IMR-90 (cell line): ENCODE measurements around the gene PPP1R37. TPM values are rescaled to one million over a fixed set of nuclear protein-coding genes. Genes with fewer than 3 reads are reported as not detected.

ENCODE experiments used
- ATAC-seq: fragments of 200-7000 bp; cut with Tn5 transposase; 2 replicates; pipeline ENCODE4 v1.9.1; 2020; ENCODE audit warnings: low read depth, mild to moderate bottlenecking, moderate library complexity
- BruUV-seq: library from RNA; stranded (reverse); fragments of 400-500 nt; replicated peaks from 2 replicates; lab custom pipeline; 2021; lab: Mats Ljungman, UMichigan
- CTCF ChIA-PET: fragments of 300-600 bp; formaldehyde crosslinking; extraction: SDS; loops from one replicate; lab custom pipeline; 2021; ENCODE audit warnings: antibody characterized with exemption; lab: Yijun Ruan, JAX
- POLR2A ChIA-PET: fragments of 300-600 bp; sonication (Branson Sonifier 250); formaldehyde crosslinking; loops from one replicate; lab custom pipeline; 2022; ENCODE audit warnings: antibody characterized with exemption; ENCODE audit not compliant: unreplicated experiment; lab: Charles Lee
- DNase-seq: peaks from one replicate; pipeline ENCODE4 v3.0.0; 2013
- H2AFZ ChIP-seq: replicated peaks from 2 replicates; pipeline ENCODE3; 2013; ENCODE audit warnings: low read length, mild to moderate bottlenecking; ENCODE audit not compliant: poor library complexity
- H2AK5ac ChIP-seq: 2 replicates; pipeline ENCODE4 v1.6.1; 2013; ENCODE audit warnings: low read depth, low read length, inconsistent platforms
- H2AK9ac ChIP-seq: replicated peaks from 2 replicates; pipeline ENCODE3; 2013; ENCODE audit warnings: mild to moderate bottlenecking, low read depth, low read length, moderate library complexity; ENCODE audit not compliant: poor library complexity
- H2BK120ac ChIP-seq: 2 replicates; pipeline ENCODE4 v1.6.1; 2013; ENCODE audit warnings: low read depth, low read length, inconsistent platforms
- H2BK15ac ChIP-seq: 3 replicates; pipeline ENCODE4 v1.6.1; 2013; ENCODE audit warnings: low read depth, low read length, inconsistent platforms
- H2BK20ac ChIP-seq: 2 replicates; pipeline ENCODE4 v1.6.1; 2013; ENCODE audit warnings: low read depth, mild to moderate bottlenecking, inconsistent platforms, low read length, moderate library complexity
- H2BK5ac ChIP-seq: 2 replicates; pipeline ENCODE4 v1.6.1; 2013; ENCODE audit warnings: mild to moderate bottlenecking, low read depth, low read length, inconsistent platforms; ENCODE audit not compliant: poor library complexity, severe bottlenecking
- H3K14ac ChIP-seq: replicated peaks from 2 replicates; pipeline ENCODE4 v1.6.1; 2013; ENCODE audit warnings: low read depth, low read length, inconsistent platforms
- H3K18ac ChIP-seq: 2 replicates; pipeline ENCODE4 v1.6.1; 2013; ENCODE audit warnings: low read depth, low read length, control low read depth
- H3K23ac ChIP-seq: 2 replicates; pipeline ENCODE4 v1.6.1; 2013; ENCODE audit warnings: low read depth, low read length, inconsistent platforms
- H3K27ac ChIP-seq: 2 replicates; pipeline ENCODE4 v1.5.1; 2013; ENCODE audit warnings: mild to moderate bottlenecking, control low read depth, low read length; ENCODE audit not compliant: insufficient read depth
- H3K27me3 ChIP-seq: 2 replicates; pipeline ENCODE4 v1.6.1; 2013; ENCODE audit warnings: low read length; ENCODE audit not compliant: control insufficient read depth, insufficient read depth
- H3K36me3 ChIP-seq: 2 replicates; pipeline ENCODE4 v1.6.1; 2013; ENCODE audit warnings: low read length, mixed read lengths; ENCODE audit not compliant: control insufficient read depth, insufficient read depth
- H3K4ac ChIP-seq: 2 replicates; pipeline ENCODE4 v1.6.1; 2013; ENCODE audit warnings: low read depth, low read length, inconsistent platforms
- H3K4me1 ChIP-seq: 2 replicates; pipeline ENCODE4 v1.6.1; 2013; ENCODE audit warnings: low read length, mixed read lengths; ENCODE audit not compliant: control insufficient read depth, insufficient read depth
- H3K4me2 ChIP-seq: 2 replicates; pipeline ENCODE4 v1.6.1; 2013; ENCODE audit warnings: low read depth, mild to moderate bottlenecking, control low read depth, low read length, moderate library complexity
- H3K4me3 ChIP-seq: 2 replicates; pipeline ENCODE4 v1.5.1; 2013; ENCODE audit warnings: low read depth, mild to moderate bottlenecking, control low read depth, low read length, moderate library complexity; ENCODE audit not compliant: insufficient read depth
- H3K56ac ChIP-seq: 2 replicates; pipeline ENCODE4 v1.6.1; 2013; ENCODE audit warnings: low read length, inconsistent platforms; ENCODE audit not compliant: insufficient read depth; ENCODE audit errors: extremely low read depth
- H3K79me1 ChIP-seq, 2 experiments: 2 replicates each; pipeline ENCODE4 v1.6.1; 2013; ENCODE audit warnings: low read length in 2 of 2, inconsistent platforms in 1 of 2, low read depth in 1 of 2
- H3K9ac ChIP-seq: 2 replicates; pipeline ENCODE4 v1.6.1; 2013; ENCODE audit warnings: low read depth, low read length, control low read depth
- H3K9me1 ChIP-seq: 2 replicates; pipeline ENCODE4 v1.6.1; 2013; ENCODE audit warnings: low read length, inconsistent platforms; ENCODE audit not compliant: insufficient read depth
- H3K9me3 ChIP-seq: 2 replicates; pipeline ENCODE4 v1.6.1; 2013; ENCODE audit warnings: low read length; ENCODE audit not compliant: control insufficient read depth, insufficient read depth
- H4K20me1 ChIP-seq: 2 replicates; pipeline ENCODE4 v1.6.1; 2013; ENCODE audit warnings: low read length, inconsistent platforms; ENCODE audit not compliant: insufficient read depth
- H4K5ac ChIP-seq: 2 replicates; pipeline ENCODE4 v1.6.1; 2013; ENCODE audit warnings: mild to moderate bottlenecking, low read depth, low read length, control low read depth
- H4K8ac ChIP-seq, 2 experiments: 2 replicates each; pipeline ENCODE4 v1.6.1; 2013; ENCODE audit warnings: low read depth in 2 of 2, low read length in 2 of 2, control low read depth in 1 of 2, inconsistent platforms in 1 of 2
- H4K91ac ChIP-seq: 2 replicates; pipeline ENCODE4 v1.6.1; 2013; ENCODE audit warnings: low read depth, low read length, inconsistent platforms; ENCODE audit not compliant: insufficient read depth
- BHLHE40 ChIP-seq: fragments of 150-350 bp; IDR thresholded peaks from 2 replicates; pipeline ENCODE4 v1.6.1; 2016; ENCODE audit warnings: mild to moderate bottlenecking, low read depth, low read length
- CTCF ChIP-seq: conservative IDR thresholded peaks from 2 replicates; pipeline ENCODE4 v1.5.1; 2012; ENCODE audit warnings: mild to moderate bottlenecking, low read depth, low read length, improper control_type of control experiment
- ELK1 ChIP-seq: fragments of 150-350 bp; IDR thresholded peaks from 2 replicates; pipeline ENCODE4 v1.6.1; 2016; ENCODE audit warnings: low read depth, mild to moderate bottlenecking, low read length, moderate library complexity, borderline replicate concordance
- FOS ChIP-seq: fragments of 150-350 bp; IDR thresholded peaks from 2 replicates; pipeline ENCODE4 v1.6.1; 2016; ENCODE audit warnings: low read depth, low read length
- MAFK ChIP-seq: IDR thresholded peaks from 2 replicates; pipeline ENCODE4 v1.6.1; 2012; ENCODE audit warnings: low read depth, low read length, improper control_type of control experiment
- MAZ ChIP-seq: IDR thresholded peaks from 2 replicates; pipeline ENCODE4 v1.6.1; 2012; ENCODE audit warnings: low read depth, mild to moderate bottlenecking, low read length, improper control_type of control experiment, moderate library complexity, borderline replicate concordance
- MXI1 ChIP-seq: IDR thresholded peaks from 2 replicates; pipeline ENCODE4 v1.6.1; 2012; ENCODE audit warnings: low read depth, mild to moderate bottlenecking, low read length, moderate library complexity, borderline replicate concordance
- NFE2L2 ChIP-seq: fragments of 150-350 bp; IDR thresholded peaks from 2 replicates; pipeline ENCODE4 v1.6.1; 2016; ENCODE audit warnings: low read depth, mild to moderate bottlenecking, low read length
- POLR2A ChIP-seq: IDR thresholded peaks from 2 replicates; pipeline ENCODE4 v1.6.1; 2012; ENCODE audit warnings: mild to moderate bottlenecking, low read depth, low read length
- RAD21 ChIP-seq: IDR thresholded peaks from 2 replicates; pipeline ENCODE4 v1.6.1; 2012; ENCODE audit warnings: low read length, improper control_type of control experiment
- RCOR1 ChIP-seq: IDR thresholded peaks from 2 replicates; pipeline ENCODE4 v1.6.1; 2012; ENCODE audit warnings: mild to moderate bottlenecking, low read length, improper control_type of control experiment; ENCODE audit not compliant: insufficient replicate concordance
- RFX5 ChIP-seq: IDR thresholded peaks from 2 replicates; pipeline ENCODE4 v1.8.0; 2012; ENCODE audit warnings: low read depth, mild to moderate bottlenecking, low read length, moderate library complexity
- SMC3 ChIP-seq: fragments of 150-350 bp; IDR thresholded peaks from 2 replicates; pipeline ENCODE4 v1.6.1; 2016; ENCODE audit warnings: low read depth, mild to moderate bottlenecking, antibody characterized with exemption, low read length, moderate library complexity
- USF2 ChIP-seq: fragments of 150-350 bp; IDR thresholded peaks from 2 replicates; pipeline ENCODE4 v1.6.1; 2017; ENCODE audit warnings: mild to moderate bottlenecking, antibody characterized with exemption, low read length, low read depth
- WGBS, 2 experiments: methylation state at CpG; one replicate each; pipeline versions ENCODE4 v1.1.5 to v1.1.7; 2013; ENCODE audit warnings: missing lambda C conversion rate in 2 of 2; ENCODE audit not compliant: insufficient read length in 1 of 2; ENCODE audit errors: extremely low coverage in 2 of 2; 5-methylcytosine and 5-hydroxymethylcytosine counted together
- dilution Hi-C: fragments of 300-500 bp; cut with HindIII; formaldehyde crosslinking; loops from one replicate; pipeline ENCODE4 v1.14.3; 2018; ENCODE audit warnings: low sequenced_read_pairs; ENCODE audit not compliant: unreplicated experiment
- in situ Hi-C: fragments of 300-500 bp; cut with MboI; formaldehyde crosslinking; loops from 3 replicates; pipeline ENCODE4 v1.14.3; 2019; ENCODE audit warnings: low sequenced_read_pairs, inconsistent platforms, mixed read lengths
- intact Hi-C: fragments of 100-400 bp; cut with micrococcal nuclease; formaldehyde crosslinking; loops from 2 replicates; pipeline ENCODE4 v1.10.0; 2022
- polyA plus RNA-seq, 3 experiments: library from polyadenylated mRNA; depleted of rRNA; stranded (reverse); fragments of >200 nt; gene quantifications; 2 replicates each; pipeline ENCODE4 v1.2.3, GENCODE V29; 2012; ENCODE audit warnings: low replicate concordance in 1 of 3
- total RNA-seq: library from RNA; depleted of rRNA; stranded (reverse); fragments of >200 nt; gene quantifications from 2 replicates; pipeline ENCODE4 v1.2.3, GENCODE V29; 2012

Gene PPP1R37
- total and polyA plus RNA-seq, 2 of the 4 experiments (the other 2 are of a cell fraction) = 13.1 to 18.5 TPM

GRCh38 chr19:45076851-45077730 lies 15.9 kb upstream of the PPP1R37 start:
- Histone ChIP-seq H2BK15ac (no peak overlapping the region), H2AK9ac (peak overlapping the region; percentile 78), H3K56ac (no peak overlapping the region), H2BK120ac (no peak overlapping the region), H3K36me3 (peaks cover 6% of the 10 kb centered on the region), H4K20me1 (no peaks in the 10 kb centered on the region), H2AK5ac (no peak overlapping the region; the same call in none of the 2 replicates), H3K18ac (no peak overlapping the region), H3K27me3 (no peaks in the 10 kb centered on the region), H3K23ac (peak overlapping the region; percentile 16; the same call in 1 of the 2 replicates), H3K4me3 (no peak overlapping the region), H2AFZ (peak overlapping the region; percentile 91), H3K79me1 (peaks cover 13 to 37% of the 10 kb centered on the region in 2 experiments), H3K9me3 (no peaks in the 10 kb centered on the region), H4K5ac (peak overlapping the region; percentile 0), H3K27ac (no peak overlapping the region), H4K8ac (peak overlapping the region; percentile 54 to 85; a peak in 2 of 4 replicates), H2BK5ac (no peak overlapping the region), H3K14ac (no peak overlapping the region), H4K91ac (no peak overlapping the region), H3K4ac (0 out of 2 replicates have a peak overlapping the region, but pooled peaks have one; percentile 30), H2BK20ac (no peak overlapping the region), H3K4me1 (peaks cover 5% of the 10 kb centered on the region; the same call in 1 of the 2 replicates), H3K9ac (no peak overlapping the region), H3K4me2 (peak overlapping the region; percentile 65), H3K9me1 (peaks cover 15% of the 10 kb centered on the region)
- WGBS, 2 experiments = 82% methylated on average over 6 of the region's 15 CpGs; no CpG with 5 or more reads in 1 of the 2 experiments
- intact Hi-C loops (no loop called here), in situ Hi-C loops (no loop called here), dilution Hi-C loops (no loop called here)
- no peak for ATAC-seq
- no peak for DNase-seq
- ChIA-PET POLR2A (no interaction called here), CTCF (interaction anchor here (1.0 kb wide), 1 partner anchor 18 kb away, joined by 3 read pairs; no protein-coding TSS in a partner anchor)
- no TSS peak for BruUV-seq
- no peak for TF ChIP-seq CTCF
- TF ChIP-seq SMC3 = no peak
- no peak for TF ChIP-seq BHLHE40
- no peak for TF ChIP-seq RCOR1
- no peak for TF ChIP-seq RAD21
- TF ChIP-seq POLR2A = no peak
- TF ChIP-seq MAZ = no peak
- TF ChIP-seq USF2 = no peak
- TF ChIP-seq ELK1 = no peak
- no peak for TF ChIP-seq MAFK
- no peak for TF ChIP-seq RFX5
- TF ChIP-seq MXI1 = no peak
- no peak for TF ChIP-seq NFE2L2
- TF ChIP-seq FOS = no peak
